GM12875 (cell line): Measurements from ENCODE around the gene BRINP2.

Source experiments
- H3K4me3 ChIP-seq: one replicate; pipeline ENCODE4 v1.5.1; 2011; ENCODE audit warnings: low read depth, low read length, control low read depth
- CTCF ChIP-seq: IDR thresholded peaks from 2 replicates; pipeline ENCODE4 v1.5.1; 2011; ENCODE audit warnings: low read depth, mild to moderate bottlenecking, control low read depth, inconsistent platforms, low read length, moderate library complexity, borderline replicate concordance; ENCODE audit not compliant: insufficient read depth

BRINP2 gene

GRCh38 chr1:177248258-177248657 lies 77.5 kb downstream of the BRINP2 start:
- no peak for TF ChIP-seq CTCF

DNA sequence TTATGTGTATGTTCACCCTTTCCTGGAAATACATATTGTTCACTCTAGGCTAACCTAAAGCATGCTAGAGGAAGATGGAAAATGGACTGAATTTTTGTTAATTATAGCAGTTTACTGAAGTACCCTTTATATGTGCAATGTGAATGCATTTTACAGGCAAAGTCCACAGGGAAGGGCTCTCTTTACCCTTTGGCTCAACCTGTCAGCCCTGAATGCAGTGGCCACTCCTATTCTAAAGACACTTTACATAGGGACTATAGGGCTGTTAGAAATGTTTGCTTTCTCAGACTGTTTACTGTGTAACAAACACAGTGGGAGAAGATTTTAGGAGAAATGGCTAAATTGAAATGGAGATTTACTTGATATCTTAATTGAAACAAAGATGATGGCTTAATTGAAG lies 78.5 kb downstream of the BRINP2 start:
- TF ChIP-seq CTCF, result no peak
- no peak overlapping the region for H3K4me3 ChIP-seq

More at GRCh38 chr1:177248258-177248657, 77.5 kb downstream of the BRINP2 start:
- H3K4me3 ChIP-seq, result no peak overlapping the region

DNA sequence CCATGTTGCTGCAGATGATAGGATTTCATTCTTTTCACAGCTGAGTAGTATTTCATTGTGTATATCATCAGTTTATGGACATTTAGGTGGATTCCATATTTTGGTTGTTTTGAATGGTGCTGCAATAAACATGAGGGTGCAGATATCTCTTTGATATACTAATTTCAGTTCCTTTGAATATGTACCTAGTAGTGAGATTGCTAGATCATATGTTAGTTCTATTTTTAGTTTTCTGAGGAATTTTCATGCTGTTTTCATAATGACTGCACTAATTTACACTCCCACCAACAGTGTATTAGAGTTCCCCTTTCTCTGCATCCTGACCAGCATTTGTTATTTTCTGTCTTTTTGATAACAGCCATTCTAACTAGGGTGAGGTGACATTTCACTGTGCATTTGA lies 82.1 kb downstream of the BRINP2 start:
- no peak for TF ChIP-seq CTCF
- no peak overlapping the region for H3K4me3 ChIP-seq

- no peak for TF ChIP-seq CTCF
Observed at GRCh38 chr1:177255411-177255810, 84.7 kb downstream of the BRINP2 start.

GRCh38 chr1:177256153-177257075 lies 85.7 kb downstream of the BRINP2 start:
- peak; percentile 66 for TF ChIP-seq CTCF
- no peak overlapping the region for H3K4me3 ChIP-seq

More at GRCh38 chr1:177255411-177255810, 84.7 kb downstream of the BRINP2 start:
- no peak overlapping the region for H3K4me3 ChIP-seq

DNA sequence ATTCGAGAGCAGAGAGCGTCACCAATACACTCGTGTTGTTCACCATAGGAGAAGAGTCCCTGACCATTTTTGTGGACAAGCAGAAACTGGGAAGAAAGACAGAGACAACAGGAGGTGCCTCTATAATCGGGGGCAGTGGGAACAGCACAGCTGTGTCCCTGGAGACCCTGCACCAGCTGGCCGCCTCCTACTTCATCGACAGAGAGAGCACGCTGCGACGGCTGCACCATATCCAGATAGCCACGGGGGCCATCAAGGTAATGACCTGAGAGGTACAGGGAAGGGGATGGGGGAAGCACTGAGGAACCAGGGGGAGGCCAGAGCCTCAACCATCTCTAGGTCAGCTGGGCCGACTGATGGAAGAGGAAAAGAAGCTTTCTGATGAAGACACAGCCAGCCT lies 86.4 kb downstream of the BRINP2 start:
- TF ChIP-seq CTCF, result no peak
- H3K4me3 ChIP-seq, result no peak overlapping the region

- TF ChIP-seq CTCF, result no peak
- H3K4me3 ChIP-seq, result no peak overlapping the region
Observed at GRCh38 chr1:177257576-177257975, 86.8 kb downstream of the BRINP2 start.
